Measurements from ENCODE around the gene USP40. TPM values are rescaled to one million over a fixed set of nuclear protein-coding genes. Genes with fewer than 3 reads are reported as not detected.
A peak's percentile ranks its signal among the peaks of the same experiment; 100 is the strongest.

USP40 gene
- total and polyA plus RNA-seq, 10 donors, result 11.4 to 57.3 (median 38.1) TPM

- intact Hi-C loops (cut with DNase I; ENCODE audit: low total_unique reads), result no loop called here
- peaks cover 0 to 97% (median 63%) of the 10 kb centered on the region in 6 donors for H3K36me3 ChIP-seq
- H3K27ac ChIP-seq, result peak overlapping the region in 1 of 8 donors; percentile 2
- 81 to 89% (median 86%) methylated on average over 16 to 22 of the region's 22 CpGs for WGBS, 5 donors
- H3K4me3 ChIP-seq, result no peak overlapping the region
- H3K4me1 ChIP-seq, result peaks cover 0 to 4% (median 0%) of the 10 kb centered on the region in 6 donors
- no peaks in the 10 kb centered on the region for H3K27me3 ChIP-seq (replicated peaks in 1 of 7)
- no peak for DNase-seq
- TF ChIP-seq POLR2AphosphoS5 (IDR thresholded peaks at IDR 0.05) (peak; percentile 22 to 60 (median 25)), CTCF (IDR thresholded peaks at IDR 0.05 in 8 of 11, conservative IDR thresholded peaks at IDR 0.05 in 3 of 11) (no peak)
- no peaks in the 10 kb centered on the region for H3K9me3 ChIP-seq
Observed at GRCh38 chr2:233474308-233475160, 92.0 kb downstream of the USP40 start.

- Histone ChIP-seq H3K36me3 (peaks cover 0 to 98% (median 68%) of the 10 kb centered on the region in 6 donors), H3K9me3 (no peaks in the 10 kb centered on the region), H3K27me3 (replicated peaks in 1 of 7) (no peaks in the 10 kb centered on the region), H3K4me3 (no peak overlapping the region), H3K27ac (no peak overlapping the region), H3K4me1 (peaks cover 0 to 4% (median 0%) of the 10 kb centered on the region in 6 donors)
- intact Hi-C loops (cut with DNase I; ENCODE audit: low total_unique reads), result no loop called here
- TF ChIP-seq POLR2A (IDR thresholded peaks at IDR 0.05) (no peak), POLR2AphosphoS5 (IDR thresholded peaks at IDR 0.05) (no peak), CTCF (IDR thresholded peaks at IDR 0.05 in 8 of 11, conservative IDR thresholded peaks at IDR 0.05 in 3 of 11) (no peak)
- 92 to 95% (median 94%) methylated on average over 10 of the region's 10 CpGs for WGBS, 5 donors
- DNase-seq, result no peak
Observed at GRCh38 chr2:233473878-233474277, 92.7 kb downstream of the USP40 start.

- intact Hi-C loops (cut with DNase I; ENCODE audit: low total_unique reads), result no loop called here
- whole genome bisulfite sequencing, 5 donors, result 93 to 97% (median 95%) methylated on average over 10 to 19 of the region's 19 CpGs
- no peak for DNase-seq
Observed at GRCh38 chr2:233473386-233473791, 93.2 kb downstream of the USP40 start.

More at GRCh38 chr2:233473386-233473791, 93.2 kb downstream of the USP40 start:
- peak in 2 of 3 donors; percentile 18 to 63 for TF ChIP-seq POLR2AphosphoS5 (IDR thresholded peaks at IDR 0.05)
- no peak for TF ChIP-seq CTCF (IDR thresholded peaks at IDR 0.05 in 8 of 11, conservative IDR thresholded peaks at IDR 0.05 in 3 of 11)
- no peak overlapping the region for H3K4me3 ChIP-seq
- H3K4me1 ChIP-seq, result peaks cover 0 to 4% (median 0%) of the 10 kb centered on the region in 6 donors
- H3K9me3 ChIP-seq, result no peaks in the 10 kb centered on the region
- H3K36me3 ChIP-seq, result peaks cover 0 to 98% (median 70%) of the 10 kb centered on the region in 6 donors
- no peaks in the 10 kb centered on the region for H3K27me3 ChIP-seq (replicated peaks in 1 of 7)
- H3K27ac ChIP-seq, result no peak overlapping the region

Data from spleen (tissue), 11 donors.